ENCODE results near the gene MICOS13.

GRCh38 chr19:5697022-5697889, 16.9 kb upstream of the MICOS13 start:
- no peak for TF ChIP-seq CTCF (conservative IDR thresholded peaks at IDR 0.05; ENCODE audit: low read length)
- TF ChIP-seq EZH2phosphoT487 (IDR thresholded peaks at IDR 0.05; ENCODE audit: borderline replicate concordance, low read depth, low read length), result no peak
